Stomach (tissue), 4 donors: ENCODE data around the gene C1orf35.

Experiments
- EP300 ChIP-seq: sonication (generic); formaldehyde crosslinking; IDR thresholded peaks from one replicate; pipeline ENCODE4 v1.6.1; 2017; ENCODE audit warnings: antibody characterized with exemption
- TF ChIP-seq, protein P1 (sequence below), 7 experiments: fragments of 450-650 bp in 4 of 7; fragments of 200-600 bp in 3 of 7; sonication (generic) in 3 of 7; IDR thresholded peaks; one replicate each; pipeline ENCODE4 v1.5.1; 2016 to 2019; ENCODE audit warnings: antibody characterized with exemption in 7 of 7, control low read depth in 2 of 7, mild to moderate bottlenecking in 1 of 7

GRCh38 chr1:228064741-228065542, 38.2 kb downstream of the C1orf35 start:
- TF ChIP-seq, protein P1, sequence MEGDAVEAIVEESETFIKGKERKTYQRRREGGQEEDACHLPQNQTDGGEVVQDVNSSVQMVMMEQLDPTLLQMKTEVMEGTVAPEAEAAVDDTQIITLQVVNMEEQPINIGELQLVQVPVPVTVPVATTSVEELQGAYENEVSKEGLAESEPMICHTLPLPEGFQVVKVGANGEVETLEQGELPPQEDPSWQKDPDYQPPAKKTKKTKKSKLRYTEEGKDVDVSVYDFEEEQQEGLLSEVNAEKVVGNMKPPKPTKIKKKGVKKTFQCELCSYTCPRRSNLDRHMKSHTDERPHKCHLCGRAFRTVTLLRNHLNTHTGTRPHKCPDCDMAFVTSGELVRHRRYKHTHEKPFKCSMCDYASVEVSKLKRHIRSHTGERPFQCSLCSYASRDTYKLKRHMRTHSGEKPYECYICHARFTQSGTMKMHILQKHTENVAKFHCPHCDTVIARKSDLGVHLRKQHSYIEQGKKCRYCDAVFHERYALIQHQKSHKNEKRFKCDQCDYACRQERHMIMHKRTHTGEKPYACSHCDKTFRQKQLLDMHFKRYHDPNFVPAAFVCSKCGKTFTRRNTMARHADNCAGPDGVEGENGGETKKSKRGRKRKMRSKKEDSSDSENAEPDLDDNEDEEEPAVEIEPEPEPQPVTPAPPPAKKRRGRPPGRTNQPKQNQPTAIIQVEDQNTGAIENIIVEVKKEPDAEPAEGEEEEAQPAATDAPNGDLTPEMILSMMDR (IDR thresholded peaks at IDR 0.05) = no peak
- TF ChIP-seq EP300 = no peak
